SU-DHL-6 (cell line): Measurements from ENCODE around the gene GMDS.

Experiments
- H2AFZ ChIP-seq: fragments of 200-600 bp; sonication (generic); 2 replicates; pipeline ENCODE4 v1.6.1; 2014; ENCODE audit warnings: low read depth, mild to moderate bottlenecking, moderate library complexity, mixed read lengths, antibody characterized with exemption, low read length; ENCODE audit not compliant: severe bottlenecking
- H3F3A ChIP-seq: fragments of 200-600 bp; shearing (Covaris generic); 2 replicates; pipeline ENCODE4 v1.6.0; 2016; ENCODE audit warnings: antibody characterized with exemption, mild to moderate bottlenecking; ENCODE audit not compliant: insufficient read depth
- H3K27ac ChIP-seq: fragments of 200-600 bp; sonication (generic); 2 replicates; pipeline ENCODE4 v1.5.1; 2016; ENCODE audit warnings: low read depth, mild to moderate bottlenecking, low read length, moderate library complexity, mixed read lengths
- H3K27me3 ChIP-seq: fragments of 200-600 bp; sonication (generic), shearing (Covaris generic); 2 replicates; pipeline ENCODE4 v1.6.0; 2014; ENCODE audit warnings: mild to moderate bottlenecking, low read length
- H3K36me3 ChIP-seq: fragments of 200-600 bp; sonication (generic); 2 replicates; pipeline ENCODE4 v1.6.1; 2014; ENCODE audit warnings: mild to moderate bottlenecking, low read length, mixed read lengths
- H3K4me2 ChIP-seq: fragments of 300-600, 200-600 bp; shearing (Covaris generic), sonication (generic); 2 replicates; pipeline ENCODE4 v1.6.0; 2014; ENCODE audit warnings: low read length, low read depth, mild to moderate bottlenecking; ENCODE audit not compliant: poor library complexity, severe bottlenecking
- H3K4me3 ChIP-seq: fragments of 200-600 bp; sonication (generic); 2 replicates; pipeline ENCODE4 v1.5.1; 2014; ENCODE audit warnings: antibody characterized with exemption, low read length, mild to moderate bottlenecking, mixed read lengths; ENCODE audit not compliant: insufficient read depth, poor library complexity, severe bottlenecking
- H3K79me2 ChIP-seq: fragments of 200-600 bp; sonication (generic); 2 replicates; pipeline ENCODE4 v1.6.1; 2014; ENCODE audit warnings: mild to moderate bottlenecking, low read length, moderate library complexity; ENCODE audit not compliant: insufficient read depth
- H3K9ac ChIP-seq: fragments of 200-600 bp; sonication (generic); 2 replicates; pipeline ENCODE4 v1.7.0; 2014; ENCODE audit warnings: mild to moderate bottlenecking, low read length
- H3K9me2 ChIP-seq: fragments of 200-600 bp; sonication (generic); replicated peaks from 2 replicates; pipeline ENCODE4 v1.6.1; 2014; ENCODE audit warnings: low read length; ENCODE audit not compliant: insufficient read depth
- H3K9me3 ChIP-seq: fragments of 200-600 bp; sonication (generic); 2 replicates; pipeline ENCODE4 v1.6.1; 2014; ENCODE audit warnings: low read length, mixed read lengths; ENCODE audit not compliant: insufficient read depth
- H4K20me1 ChIP-seq: fragments of 200-600 bp; sonication (generic); 2 replicates; pipeline ENCODE4 v1.6.1; 2014; ENCODE audit warnings: low read depth, mild to moderate bottlenecking, antibody characterized with exemption, low read length, moderate library complexity, mixed read lengths
- EZH2phosphoT487 ChIP-seq: fragments of 200-600 bp; sonication (generic), shearing (Covaris generic); conservative IDR thresholded peaks from 2 replicates; pipeline ENCODE4 v1.6.1; 2018; ENCODE audit warnings: mild to moderate bottlenecking, antibody characterized with exemption, low read length, moderate library complexity, mixed read lengths
- TF ChIP-seq, protein P1 (sequence below): fragments of 200-600 bp; sonication (generic); IDR thresholded peaks from one replicate; pipeline ENCODE4 v1.5.1; 2017; ENCODE audit warnings: antibody characterized with exemption, mild to moderate bottlenecking, low read length, moderate library complexity; ENCODE audit not compliant: insufficient read depth, poor library complexity, severe bottlenecking

GMDS gene

GRCh38 chr6:1586861-1587450 is 658.4 kb downstream of the GMDS start:
- no peak overlapping the region for H3K27ac ChIP-seq
- no peak overlapping the region for H3K4me3 ChIP-seq
- H3K9ac ChIP-seq = no peak overlapping the region
- H3K4me2 ChIP-seq = no peak overlapping the region
- H3F3A ChIP-seq = no peaks in the 10 kb centered on the region
- no peaks in the 10 kb centered on the region for H4K20me1 ChIP-seq
- H3K9me3 ChIP-seq = no peaks in the 10 kb centered on the region
- H3K9me2 ChIP-seq = no peaks in the 10 kb centered on the region
- no peaks in the 10 kb centered on the region for H3K36me3 ChIP-seq
- no peaks in the 10 kb centered on the region for H3K27me3 ChIP-seq
- no peaks in the 10 kb centered on the region for H3K79me2 ChIP-seq
- no peak overlapping the region for H2AFZ ChIP-seq
- TF ChIP-seq, protein P1, sequence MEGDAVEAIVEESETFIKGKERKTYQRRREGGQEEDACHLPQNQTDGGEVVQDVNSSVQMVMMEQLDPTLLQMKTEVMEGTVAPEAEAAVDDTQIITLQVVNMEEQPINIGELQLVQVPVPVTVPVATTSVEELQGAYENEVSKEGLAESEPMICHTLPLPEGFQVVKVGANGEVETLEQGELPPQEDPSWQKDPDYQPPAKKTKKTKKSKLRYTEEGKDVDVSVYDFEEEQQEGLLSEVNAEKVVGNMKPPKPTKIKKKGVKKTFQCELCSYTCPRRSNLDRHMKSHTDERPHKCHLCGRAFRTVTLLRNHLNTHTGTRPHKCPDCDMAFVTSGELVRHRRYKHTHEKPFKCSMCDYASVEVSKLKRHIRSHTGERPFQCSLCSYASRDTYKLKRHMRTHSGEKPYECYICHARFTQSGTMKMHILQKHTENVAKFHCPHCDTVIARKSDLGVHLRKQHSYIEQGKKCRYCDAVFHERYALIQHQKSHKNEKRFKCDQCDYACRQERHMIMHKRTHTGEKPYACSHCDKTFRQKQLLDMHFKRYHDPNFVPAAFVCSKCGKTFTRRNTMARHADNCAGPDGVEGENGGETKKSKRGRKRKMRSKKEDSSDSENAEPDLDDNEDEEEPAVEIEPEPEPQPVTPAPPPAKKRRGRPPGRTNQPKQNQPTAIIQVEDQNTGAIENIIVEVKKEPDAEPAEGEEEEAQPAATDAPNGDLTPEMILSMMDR = no peak

DNA sequence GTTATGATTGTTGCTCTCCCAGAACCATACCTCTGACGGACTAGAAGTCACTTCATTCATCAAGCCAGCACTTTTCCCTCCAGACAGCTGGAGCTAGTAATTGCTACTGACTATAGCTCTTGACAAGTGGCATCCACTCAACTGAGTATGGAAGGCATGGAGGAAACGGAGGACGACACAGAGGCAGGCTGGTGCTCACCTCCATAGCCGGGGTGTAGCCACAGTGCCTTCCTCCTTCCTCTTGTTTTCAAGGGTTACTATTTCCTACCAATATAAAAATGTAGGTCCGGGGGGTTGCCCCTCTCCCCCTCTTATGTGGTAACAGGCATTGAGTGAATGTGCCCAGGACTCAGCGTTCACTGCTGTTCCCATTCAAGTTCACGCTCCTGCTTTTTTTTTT is 659.1 kb downstream of the GMDS start:
- no peak overlapping the region for H3K9ac ChIP-seq
- no peaks in the 10 kb centered on the region for H3K36me3 ChIP-seq
- no peaks in the 10 kb centered on the region for H4K20me1 ChIP-seq
- H3K27ac ChIP-seq = no peak overlapping the region
- H3K9me3 ChIP-seq = no peaks in the 10 kb centered on the region
- no peaks in the 10 kb centered on the region for H3K79me2 ChIP-seq
- no peaks in the 10 kb centered on the region for H3K9me2 ChIP-seq
- H2AFZ ChIP-seq = no peak overlapping the region
- H3K27me3 ChIP-seq = no peaks in the 10 kb centered on the region
- no peak overlapping the region for H3K4me3 ChIP-seq
- no peaks in the 10 kb centered on the region for H3F3A ChIP-seq
- TF ChIP-seq, protein P1 = no peak
- no peak for TF ChIP-seq EZH2phosphoT487
- H3K4me2 ChIP-seq = no peak overlapping the region

- H2AFZ ChIP-seq = no peak overlapping the region
- TF ChIP-seq EZH2phosphoT487 = no peak
- TF ChIP-seq, protein P1 = no peak
Measured at GRCh38 chr6:1585669-1586049, 659.7 kb downstream of the GMDS start.

More at GRCh38 chr6:1585669-1586049, 659.7 kb downstream of the GMDS start:
- no peaks in the 10 kb centered on the region for H3K27me3 ChIP-seq
- no peaks in the 10 kb centered on the region for H3K9me3 ChIP-seq
- H3F3A ChIP-seq = no peaks in the 10 kb centered on the region
- H4K20me1 ChIP-seq = no peaks in the 10 kb centered on the region
- no peak overlapping the region for H3K27ac ChIP-seq
- H3K9ac ChIP-seq = no peak overlapping the region
- no peaks in the 10 kb centered on the region for H3K79me2 ChIP-seq
- H3K36me3 ChIP-seq = no peaks in the 10 kb centered on the region
- no peak overlapping the region for H3K4me2 ChIP-seq
- H3K9me2 ChIP-seq = no peaks in the 10 kb centered on the region
- no peak overlapping the region for H3K4me3 ChIP-seq
